TTC549 (cell line): ENCODE measurements around the gene DENND1C.
A peak's percentile ranks its signal among the peaks of the same experiment; 100 is the strongest.
"Not testable (repeated sequence)": the region's sequence is repeated elsewhere in the genome, so short reads cannot be mapped to it uniquely, and the experiment has no call there.

Experiments used
- FAIRE-seq: peaks from 2 replicates; lab custom pipeline; 2012; peaks lifted over from hg19 to GRCh38; lab: Jason Lieb, UNC

DENND1C gene

DNA sequence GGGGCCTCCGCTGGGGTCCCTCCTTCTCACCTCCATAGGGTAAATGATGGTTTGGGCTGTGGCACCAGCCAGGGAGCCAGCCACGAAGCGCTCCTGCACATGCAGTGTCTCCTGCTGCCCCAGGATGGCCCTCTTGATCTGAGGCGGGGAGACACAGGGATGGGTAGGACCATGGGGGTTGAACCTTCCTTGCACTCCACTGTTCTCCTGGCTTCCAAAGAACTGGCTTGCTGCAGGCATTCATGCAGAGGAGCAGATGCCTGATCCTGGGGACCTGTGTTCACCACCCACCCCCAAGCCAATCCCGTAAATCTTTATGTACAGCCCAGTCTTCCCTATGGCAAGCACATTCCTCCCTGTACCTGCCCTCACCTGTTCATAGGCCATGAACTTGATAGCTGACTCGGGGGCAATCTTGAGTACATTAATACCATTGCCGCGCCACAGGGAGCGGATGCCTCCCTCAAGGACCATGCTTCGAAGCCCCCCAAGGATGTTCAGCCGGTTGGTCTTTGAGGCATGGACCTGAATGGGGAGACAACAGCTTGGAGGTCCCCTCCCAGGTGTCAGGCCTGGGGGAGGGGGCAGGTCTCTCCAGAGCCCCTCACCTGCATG lies 27.5 kb downstream of the DENND1C start:
- FAIRE-seq = no peak

GRCh38 chr19:6452899-6453298 lies 28.7 kb downstream of the DENND1C start:
- FAIRE-seq = no peak

- FAIRE-seq = no peak
These were observed 29.4 kb downstream of the DENND1C start for GRCh38 chr19:6452223-6452614.

GRCh38 chr19:6451583-6452222 lies 29.9 kb downstream of the DENND1C start:
- FAIRE-seq = no peak

GRCh38 chr19:6450166-6450565 lies 31.4 kb downstream of the DENND1C start:
- FAIRE-seq = no peak

- FAIRE-seq = no peak
These were observed 33.5 kb downstream of the DENND1C start for GRCh38 chr19:6448045-6448444.

DNA sequence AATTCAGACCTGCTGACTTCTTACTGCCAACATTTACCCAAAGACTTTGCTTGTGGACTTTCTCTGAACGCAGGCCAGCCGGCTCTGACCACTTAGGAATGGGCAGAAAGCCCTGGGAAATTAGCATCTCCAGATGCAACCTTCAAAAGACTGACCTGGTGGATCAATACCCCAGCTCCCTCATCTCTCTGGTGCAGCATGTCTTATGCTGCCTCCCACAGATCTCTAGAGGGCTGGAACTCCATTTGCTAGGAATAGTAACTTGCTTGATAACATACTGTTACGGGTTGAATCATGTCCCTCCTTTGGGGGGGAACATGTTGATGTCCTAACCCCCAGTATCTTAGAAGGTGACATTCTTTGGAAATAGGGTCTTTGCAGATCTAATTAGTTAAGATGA lies 35.1 kb downstream of the DENND1C start:
- no peak for FAIRE-seq

DNA sequence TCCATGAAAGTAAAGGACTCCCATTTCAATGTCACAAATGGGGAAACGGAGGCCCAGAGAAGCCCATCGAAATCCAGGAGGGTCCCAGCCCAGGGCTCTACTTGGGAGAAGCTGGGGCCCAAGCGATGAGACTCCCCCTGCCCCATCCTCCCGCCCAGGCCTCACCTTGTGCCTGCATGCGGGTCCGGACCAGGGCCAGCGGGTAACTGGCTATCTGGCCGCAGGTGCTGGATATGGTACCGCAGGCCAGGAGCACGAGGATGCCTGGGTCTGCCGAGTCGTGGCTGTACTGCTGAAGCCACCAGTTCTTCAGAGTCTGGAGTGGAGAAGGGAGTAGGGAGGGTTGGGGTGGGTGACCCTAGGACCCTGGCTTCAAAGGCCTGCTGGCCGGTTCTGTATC lies 37.6 kb downstream of the DENND1C start:
- FAIRE-seq = no peak

DNA sequence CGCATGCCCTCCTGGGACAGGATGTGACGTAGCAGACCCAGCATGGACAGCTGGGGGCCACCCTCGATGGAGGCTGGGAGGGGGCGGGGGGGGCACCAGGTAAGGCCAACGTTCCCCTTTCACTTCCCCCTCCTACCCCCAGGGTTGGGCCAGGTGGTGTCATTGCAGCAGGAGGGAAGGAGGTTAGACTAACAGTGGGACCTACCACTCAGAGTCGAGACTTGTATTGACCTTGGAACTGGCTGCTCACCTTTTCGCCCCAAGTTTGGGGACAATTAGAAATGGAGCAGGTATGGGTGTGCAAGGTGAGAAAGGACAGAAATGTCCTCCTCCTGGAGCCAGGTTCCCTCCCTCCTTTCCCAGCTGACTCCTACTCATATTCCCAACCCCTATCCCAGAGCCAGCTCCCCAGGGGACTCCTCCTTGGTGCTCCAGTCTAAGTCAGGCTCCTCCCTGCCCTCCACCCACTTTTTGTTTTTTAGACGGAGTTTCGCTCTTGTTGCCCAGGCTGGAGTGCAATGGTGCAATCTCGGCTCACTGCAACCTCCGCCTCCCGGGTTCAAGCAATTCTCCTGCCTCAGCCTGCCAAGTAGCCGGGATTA lies 39.4 kb downstream of the DENND1C start:
- no peak for FAIRE-seq

DNA sequence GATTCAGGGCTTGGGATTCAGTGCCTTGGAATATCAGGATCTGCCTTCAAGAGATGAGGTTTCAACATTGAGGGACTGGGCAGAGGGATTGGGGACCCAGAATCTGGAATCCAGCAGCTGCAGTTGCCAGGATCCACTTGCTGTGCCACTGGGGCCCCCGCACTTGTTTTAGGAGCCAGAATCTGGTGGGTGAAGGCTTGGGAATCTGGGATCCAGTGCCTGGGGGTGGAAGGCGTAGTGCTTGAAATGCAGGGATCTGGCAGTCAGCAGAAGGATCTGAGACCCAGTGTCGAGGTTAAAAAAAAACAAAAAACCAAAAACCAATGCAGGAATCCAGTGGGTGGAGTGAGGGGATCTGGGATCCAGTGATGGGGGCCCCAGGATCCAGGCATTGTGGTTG lies 40.7 kb downstream of the DENND1C start:
- no peak for FAIRE-seq

DNA sequence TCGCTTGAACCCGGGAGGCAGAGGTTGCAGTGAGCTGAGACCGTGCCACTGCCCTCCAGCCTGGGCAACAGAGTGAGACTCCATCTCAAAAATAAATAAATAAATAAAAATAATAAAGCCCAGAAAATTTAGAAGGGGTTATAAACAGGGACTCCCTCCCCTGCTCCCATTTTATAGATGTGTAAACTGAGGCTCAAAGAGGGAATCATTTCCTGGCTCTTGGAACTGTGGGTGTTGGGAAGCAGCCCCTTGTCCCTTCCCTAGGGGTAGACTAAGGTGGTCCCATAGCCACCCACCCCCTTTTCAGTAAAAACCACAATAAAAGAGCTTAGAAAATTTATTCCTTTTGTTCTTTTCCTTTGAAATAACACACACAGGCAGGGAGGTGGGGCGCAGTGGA lies 41.8 kb downstream of the DENND1C start:
- FAIRE-seq = no peak

GRCh38 chr19:6433663-6434062 lies 47.9 kb downstream of the DENND1C start, which contains the start of gene SLC25A41:
SLC25A41 (minus strand) TSS chr19:6433763; CDS start chr19:6433693, 70 bp downstream.
- FAIRE-seq = no peak

- no peak for FAIRE-seq
These were observed 48.4 kb downstream of the DENND1C start for GRCh38 chr19:6433165-6433564.

DNA sequence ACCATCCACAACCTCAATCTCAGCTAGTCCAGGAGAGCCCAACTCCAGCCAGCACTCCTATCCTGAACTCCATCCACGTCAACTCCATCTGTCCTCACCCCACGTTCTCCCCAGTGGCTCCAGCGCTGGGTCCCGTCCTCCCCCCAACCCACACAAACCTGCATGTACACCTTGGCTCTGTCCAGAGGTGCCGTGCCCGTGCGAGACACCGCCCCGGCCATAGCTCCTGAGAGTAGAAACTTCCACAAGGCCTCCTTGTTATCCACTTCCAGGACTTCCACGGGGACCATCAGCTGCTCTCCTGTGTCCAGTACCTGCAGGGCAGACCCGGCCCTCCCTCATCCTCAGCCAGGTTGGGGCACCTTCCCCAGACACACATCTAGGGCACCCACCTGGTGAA lies 49.7 kb downstream of the DENND1C start:
- no peak for FAIRE-seq

DNA sequence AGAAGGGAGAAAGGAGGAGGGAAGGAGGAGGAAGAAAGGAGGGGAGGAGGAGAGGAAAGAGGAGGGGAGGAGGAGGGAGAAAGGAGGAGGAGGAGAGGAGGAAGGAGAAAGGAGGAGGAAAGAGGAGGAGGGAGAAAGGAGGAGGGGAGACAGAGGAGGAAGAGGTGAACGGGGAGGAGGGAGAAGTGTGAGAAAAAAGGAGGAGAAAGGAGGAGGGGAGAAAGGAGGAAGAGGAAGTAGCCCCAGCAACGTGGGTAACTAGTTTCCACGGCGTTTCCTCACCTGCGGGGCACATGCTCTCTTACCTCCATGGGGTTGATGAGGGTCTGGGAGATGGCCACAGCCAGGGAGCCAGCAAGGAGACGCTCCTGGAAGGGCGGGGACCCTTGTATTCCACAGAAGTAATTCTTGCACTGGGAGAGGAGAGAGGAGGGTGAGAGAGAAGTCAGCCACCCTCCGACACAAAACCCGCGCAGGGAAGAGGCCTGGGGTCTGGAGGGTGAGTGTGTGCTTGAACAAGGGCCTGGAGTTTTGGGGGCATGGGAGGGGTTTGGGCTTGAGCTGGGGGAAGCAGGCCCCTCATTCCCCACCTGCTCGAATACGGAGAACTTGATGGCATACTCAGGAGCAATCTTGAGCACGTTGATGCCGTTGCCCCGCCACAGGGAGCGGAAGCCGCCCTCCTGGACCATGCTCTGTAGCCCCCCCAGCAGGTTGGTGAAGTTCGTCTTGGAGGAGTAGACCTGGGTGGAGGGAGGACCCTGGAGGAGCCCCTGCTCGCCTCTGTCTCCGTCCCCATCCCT lies 52.0 kb downstream of the DENND1C start:
- FAIRE-seq = no peak

GRCh38 chr19:6428692-6429418 lies 52.7 kb downstream of the DENND1C start:
- FAIRE-seq = not testable (repeated sequence)

- no peak for FAIRE-seq
These were observed 54.5 kb downstream of the DENND1C start for GRCh38 chr19:6427131-6427530.

GRCh38 chr19:6425732-6426620 lies 55.6 kb downstream of the DENND1C start:
- FAIRE-seq = no peak

- peak; percentile 99 for FAIRE-seq
These were observed 56.5 kb downstream of the DENND1C start for GRCh38 chr19:6424939-6425731.

DNA sequence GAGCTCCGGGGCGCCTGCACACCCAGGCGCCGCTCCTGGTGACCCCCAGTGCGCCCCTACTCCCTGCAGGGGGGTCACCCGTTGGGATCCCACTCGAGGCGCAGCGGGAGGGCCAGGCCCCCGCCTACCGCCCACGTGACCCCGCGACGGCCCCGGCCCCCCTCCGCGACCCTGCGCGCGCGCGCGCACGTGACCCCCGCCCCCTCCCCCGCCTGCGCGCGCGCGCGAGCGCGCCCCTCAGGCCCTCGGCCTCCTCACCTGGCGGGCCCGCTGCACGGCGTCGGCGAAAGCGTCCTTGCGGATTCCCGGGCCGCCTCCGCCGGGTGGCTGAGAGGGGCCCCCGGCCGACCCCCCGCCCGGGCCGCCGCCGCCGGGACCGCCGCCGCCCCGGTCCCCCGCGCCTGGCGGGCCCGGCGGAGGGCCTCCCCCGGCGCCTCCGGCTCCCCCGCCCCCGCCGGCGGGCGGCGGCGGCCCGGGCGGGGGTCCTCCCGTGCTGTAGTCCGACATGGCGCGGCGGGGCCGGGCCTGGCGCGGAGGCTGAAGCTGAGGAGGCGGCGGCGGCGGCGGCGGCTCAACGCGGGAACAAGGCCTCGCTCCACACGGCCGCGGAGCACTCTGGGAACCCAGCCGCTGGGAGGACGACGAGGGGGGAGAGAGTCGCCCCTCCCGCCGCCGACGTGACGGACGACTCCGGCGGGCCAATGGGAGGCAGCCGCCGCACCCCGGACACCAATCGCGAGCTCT lies 57.2 kb downstream of the DENND1C start, which contains the start of gene KHSRP:
Gene KHSRP (minus strand): TSS at position 617 of the 744 bp plus-strand sequence. CDS start 110 bp downstream, at position 507.
- FAIRE-seq = no peak
